Subcutaneous adipose tissue (tissue), 4 donors: ENCODE data around the gene STOML2. TPM values are rescaled to one million over a fixed set of nuclear protein-coding genes. Genes with fewer than 3 reads are reported as not detected.

Experiments
- total RNA-seq, 4 donors: library from RNA; depleted of rRNA; stranded (reverse); fragments of >200 nt; gene quantifications; one replicate each; pipeline ENCODE4 v1.1.0, GENCODE V29; 2016
- TF ChIP-seq, protein P1 (sequence below): fragments of 450-650 bp; IDR thresholded peaks from one replicate; pipeline ENCODE4 v1.5.1; 2016; ENCODE audit warnings: low read depth, mild to moderate bottlenecking, control low read depth, antibody characterized with exemption, moderate library complexity

Gene STOML2
- total RNA-seq, 4 donors from 2014 or later = 62.7 to 81.2 (median 68.1) TPM

DNA sequence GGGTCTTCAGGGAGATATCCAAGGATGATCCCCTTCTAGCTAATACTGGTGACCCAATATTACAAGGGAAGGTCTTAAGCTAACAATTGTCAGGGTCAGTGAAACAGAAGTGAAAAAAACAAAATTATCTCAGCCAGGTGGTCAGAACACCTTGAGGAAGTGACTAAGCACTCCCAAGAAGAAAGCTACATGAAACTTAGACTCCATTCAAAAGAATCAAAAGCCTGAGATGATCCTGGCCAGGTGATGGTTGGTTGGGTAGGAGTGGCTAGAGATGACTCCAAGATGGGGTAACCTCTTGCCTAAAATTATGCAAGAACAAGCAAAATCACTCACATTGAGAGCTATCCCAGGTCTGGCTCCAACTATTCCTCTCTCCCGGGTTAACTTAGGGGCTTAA is 35.9 kb downstream of the STOML2 start:
- TF ChIP-seq, protein P1, sequence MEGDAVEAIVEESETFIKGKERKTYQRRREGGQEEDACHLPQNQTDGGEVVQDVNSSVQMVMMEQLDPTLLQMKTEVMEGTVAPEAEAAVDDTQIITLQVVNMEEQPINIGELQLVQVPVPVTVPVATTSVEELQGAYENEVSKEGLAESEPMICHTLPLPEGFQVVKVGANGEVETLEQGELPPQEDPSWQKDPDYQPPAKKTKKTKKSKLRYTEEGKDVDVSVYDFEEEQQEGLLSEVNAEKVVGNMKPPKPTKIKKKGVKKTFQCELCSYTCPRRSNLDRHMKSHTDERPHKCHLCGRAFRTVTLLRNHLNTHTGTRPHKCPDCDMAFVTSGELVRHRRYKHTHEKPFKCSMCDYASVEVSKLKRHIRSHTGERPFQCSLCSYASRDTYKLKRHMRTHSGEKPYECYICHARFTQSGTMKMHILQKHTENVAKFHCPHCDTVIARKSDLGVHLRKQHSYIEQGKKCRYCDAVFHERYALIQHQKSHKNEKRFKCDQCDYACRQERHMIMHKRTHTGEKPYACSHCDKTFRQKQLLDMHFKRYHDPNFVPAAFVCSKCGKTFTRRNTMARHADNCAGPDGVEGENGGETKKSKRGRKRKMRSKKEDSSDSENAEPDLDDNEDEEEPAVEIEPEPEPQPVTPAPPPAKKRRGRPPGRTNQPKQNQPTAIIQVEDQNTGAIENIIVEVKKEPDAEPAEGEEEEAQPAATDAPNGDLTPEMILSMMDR = no peak

DNA sequence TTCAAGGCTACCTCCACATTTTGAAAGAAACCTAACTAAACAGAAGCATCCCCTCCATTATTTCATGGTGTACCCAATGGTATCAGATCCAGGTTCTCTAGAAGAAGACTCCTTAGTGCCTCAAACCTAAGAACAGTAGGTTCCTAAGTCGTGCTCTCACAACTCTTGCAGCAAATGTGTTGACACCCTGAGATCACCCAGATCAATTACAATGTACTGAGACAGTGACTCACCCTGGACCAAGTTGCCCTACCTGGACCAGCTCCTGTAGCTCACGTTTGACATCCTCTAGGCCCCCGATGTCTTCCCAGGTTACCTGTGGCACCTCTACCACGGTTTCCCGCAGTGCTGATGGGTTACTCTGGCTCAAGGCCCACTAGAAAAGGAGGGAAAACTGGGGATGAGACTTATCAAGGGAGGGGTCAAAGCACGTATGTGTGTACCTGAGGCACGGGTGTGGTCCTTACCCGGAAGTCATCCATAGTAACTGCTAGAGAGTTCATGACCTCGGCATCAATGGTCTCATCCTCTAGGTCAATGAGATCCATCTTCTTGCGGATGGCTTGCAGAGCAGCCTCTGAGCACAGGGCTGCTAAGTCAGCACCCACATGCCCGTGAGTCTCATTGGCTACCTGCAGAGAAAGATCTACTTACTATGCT is 42.3 kb downstream of the STOML2 start:
- TF ChIP-seq, protein P1 = no peak

DNA sequence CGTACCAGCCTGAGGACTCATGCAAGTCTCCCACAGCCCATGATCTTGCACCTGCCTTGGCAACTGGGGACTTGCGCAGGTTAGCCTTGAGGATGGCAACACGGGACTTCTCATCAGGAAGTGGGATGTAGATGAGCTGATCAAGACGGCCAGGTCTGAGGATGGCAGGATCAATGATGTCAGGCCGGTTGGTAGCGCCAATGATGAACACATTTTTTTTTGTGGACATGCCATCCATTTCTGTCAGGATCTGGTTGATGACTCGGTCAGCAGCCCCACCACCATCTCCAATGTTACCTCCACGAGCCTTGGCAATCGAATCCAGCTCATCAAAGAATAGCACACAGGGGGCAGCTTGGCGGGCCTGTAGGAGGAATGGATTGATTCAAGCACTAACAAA is 43.5 kb downstream of the STOML2 start:
- TF ChIP-seq, protein P1 = no peak

DNA sequence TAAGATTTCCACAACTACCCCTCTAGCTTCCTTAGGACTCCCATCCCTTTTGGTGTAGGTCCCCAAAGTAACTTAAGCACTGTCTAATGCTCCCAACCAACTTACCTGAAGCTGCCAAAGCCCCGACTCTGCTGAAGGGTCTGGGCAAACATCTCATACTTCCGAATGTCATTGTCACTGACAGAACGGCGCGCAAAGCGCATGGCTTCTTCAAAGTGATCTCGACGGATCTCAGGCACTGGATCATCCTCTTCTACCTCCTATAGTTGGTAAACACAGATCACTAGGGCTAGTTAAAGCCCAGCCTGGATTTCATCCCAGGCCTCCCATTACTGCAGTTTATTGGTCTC is 45.7 kb downstream of the STOML2 start:
- TF ChIP-seq, protein P1 = no peak

DNA sequence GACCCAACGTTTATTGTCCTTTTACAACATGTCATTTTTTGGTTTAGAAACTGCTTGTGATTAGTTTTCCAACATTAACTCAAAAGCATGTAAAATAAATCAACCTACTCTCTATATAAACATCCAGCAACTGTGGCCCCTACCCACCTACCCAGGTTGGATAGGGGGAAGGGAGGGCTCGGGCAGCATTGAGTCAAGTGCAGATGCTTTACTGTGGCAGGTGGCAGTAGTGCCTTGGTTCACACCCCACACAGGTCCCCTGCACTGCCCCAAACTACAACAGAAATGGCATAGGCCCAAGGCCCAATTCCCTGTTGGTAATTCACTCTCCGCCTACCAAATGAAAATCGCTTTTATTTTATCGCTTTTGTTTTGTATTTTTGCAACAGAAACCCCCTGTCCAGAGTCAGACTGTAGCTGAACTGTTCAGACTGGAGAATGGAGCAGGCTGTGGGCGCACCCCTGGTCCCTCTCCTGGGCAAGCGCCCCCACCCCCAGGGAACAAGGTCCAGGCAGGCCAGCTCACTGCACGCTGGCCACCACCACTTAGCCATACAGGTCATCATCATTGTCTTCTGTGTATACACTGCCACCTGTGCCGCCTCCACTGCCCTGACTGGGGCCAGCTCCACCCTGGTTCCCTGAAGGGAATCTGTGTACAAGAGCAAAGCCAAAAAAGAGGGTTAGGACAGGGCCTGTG is 46.2 kb downstream of the STOML2 start:
- TF ChIP-seq, protein P1 = no peak

DNA sequence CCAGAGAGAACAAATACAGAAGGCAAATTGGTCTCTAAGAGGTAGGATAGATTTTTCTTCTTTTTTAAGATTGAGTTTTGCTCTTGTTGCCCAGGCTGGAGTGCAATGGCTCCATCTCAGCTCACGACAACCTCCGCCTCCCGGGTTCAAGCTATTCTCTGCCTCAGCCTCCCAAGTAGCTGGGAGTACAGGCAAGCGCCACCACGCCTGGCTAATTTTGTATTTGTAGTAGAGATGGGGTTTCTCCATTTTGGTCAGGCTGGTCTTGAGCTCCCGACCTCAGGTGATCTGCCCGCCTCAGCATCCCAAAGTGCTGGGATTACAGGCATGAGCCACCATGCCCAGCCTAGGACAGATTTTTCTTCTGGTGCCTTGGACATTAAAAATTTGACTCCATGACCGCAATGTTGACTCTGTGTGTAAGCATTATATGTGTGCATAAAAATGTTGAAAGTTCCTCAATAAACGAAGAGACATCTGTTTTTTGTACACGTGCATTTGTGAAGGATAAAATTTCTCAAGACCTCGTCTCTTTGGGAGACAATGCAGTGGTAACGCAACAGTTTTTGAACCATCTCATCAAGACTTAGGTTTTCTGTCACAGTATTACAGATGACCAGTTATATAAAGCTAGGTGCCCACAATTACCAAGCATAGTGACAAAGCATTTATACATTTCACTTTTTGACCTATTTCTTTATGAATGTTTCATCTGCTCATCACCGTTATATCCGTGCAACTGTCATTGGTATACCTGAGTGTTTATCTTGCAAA is 47.9 kb downstream of the STOML2 start:
- TF ChIP-seq, protein P1 = no peak

DNA sequence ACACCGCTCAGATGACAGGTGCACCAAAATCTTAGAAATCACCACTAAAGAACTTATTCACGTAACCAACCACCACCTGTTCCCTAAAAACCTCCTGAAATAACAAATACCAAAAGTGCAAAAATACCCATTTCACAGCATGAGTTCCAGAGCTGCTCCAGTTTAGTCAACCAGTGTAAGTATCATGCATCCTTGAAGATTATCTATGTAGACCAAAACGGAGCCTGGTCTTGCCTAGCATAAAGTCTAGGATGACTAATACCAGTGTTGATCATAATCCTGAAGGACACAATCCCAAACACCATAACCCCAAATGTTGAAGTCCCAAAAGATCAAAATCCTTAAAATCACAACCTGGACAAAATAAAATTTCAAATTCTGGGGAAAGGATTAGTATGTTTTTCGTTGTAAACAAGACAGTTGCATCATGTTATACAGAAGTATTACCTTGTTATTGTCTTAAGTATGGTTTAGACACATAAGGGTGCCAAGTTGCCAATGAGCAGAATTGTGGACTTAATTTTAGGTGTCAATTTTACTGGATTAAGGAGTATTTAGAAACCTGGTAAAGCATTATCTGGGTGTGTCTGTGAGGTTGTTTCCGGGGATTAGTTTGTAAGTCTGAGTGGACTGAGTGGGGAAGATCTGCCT is 48.6 kb downstream of the STOML2 start:
- TF ChIP-seq, protein P1 = no peak
